ENCODE results near the gene PWWP2B.

The PWWP2B gene

GRCh38 chr10:132466520-132467463 lies 69.8 kb downstream of the PWWP2B start:
- no peak overlapping the region for H3K4me3 ChIP-seq (replicated peaks in 1 of 2; ENCODE audit: low read depth in 2 of 2, low read length in 2 of 2)
- DNase-seq (ENCODE audit: low read depth in 2 of 2): no peak
- no peak for TF ChIP-seq CTCF (IDR thresholded peaks at IDR 0.05; ENCODE audit: low read depth, low read length)

All from cardiac fibroblast (primary cell).